ENCODE data around the gene FCHSD2. TPM values are rescaled to one million over a fixed set of nuclear protein-coding genes. Genes with fewer than 3 reads are reported as not detected.

The FCHSD2 gene
- total and polyA plus RNA-seq, 2 of the 13 experiments (the other 11 are each of a cell fraction or from before 2014, with no cell fraction given) = 20.5 to 24.8 TPM

DNA sequence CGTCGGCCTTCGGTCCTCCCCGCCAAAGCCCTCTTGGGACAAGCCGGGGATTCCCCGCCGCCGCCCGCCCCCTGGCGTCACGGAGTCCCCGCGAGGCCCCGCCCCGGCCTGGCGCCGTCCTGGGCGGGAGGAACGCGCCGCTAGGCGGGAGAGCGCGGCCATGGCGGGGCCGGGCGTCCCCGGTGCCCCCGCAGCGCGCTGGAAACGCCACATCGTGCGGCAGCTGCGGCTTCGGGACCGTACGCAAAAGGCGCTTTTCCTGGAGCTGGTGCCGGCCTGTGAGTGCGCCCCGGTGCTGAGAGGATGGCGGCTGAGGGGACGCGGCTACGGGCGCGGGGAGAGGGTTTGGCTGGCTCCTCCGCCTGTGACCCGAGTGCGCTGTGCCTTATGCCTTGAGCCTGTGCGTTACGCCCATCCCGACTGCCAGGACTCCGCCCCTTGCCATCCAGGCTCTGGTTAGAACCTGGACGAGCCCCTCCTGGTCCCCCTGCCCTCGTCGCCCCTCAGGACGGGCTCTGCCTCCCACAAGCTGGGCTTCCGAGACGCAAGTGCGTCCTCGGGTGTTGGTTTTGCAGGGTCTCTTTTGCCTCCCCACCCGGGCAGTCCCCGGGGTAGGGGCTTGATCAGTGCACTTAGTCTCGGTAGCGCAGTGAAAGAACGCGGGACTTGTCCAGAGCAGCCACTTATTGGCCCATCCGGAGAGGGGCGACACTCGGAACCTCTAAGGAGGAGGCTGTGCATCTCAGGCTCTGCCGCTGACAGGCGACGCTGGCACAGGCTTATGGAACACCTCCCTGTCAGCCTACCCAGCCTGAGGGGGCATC, 327.6 kb downstream of the FCHSD2 start, which contains the start of gene ATG16L2 (continued):
- TF ChIP-seq, protein P1, sequence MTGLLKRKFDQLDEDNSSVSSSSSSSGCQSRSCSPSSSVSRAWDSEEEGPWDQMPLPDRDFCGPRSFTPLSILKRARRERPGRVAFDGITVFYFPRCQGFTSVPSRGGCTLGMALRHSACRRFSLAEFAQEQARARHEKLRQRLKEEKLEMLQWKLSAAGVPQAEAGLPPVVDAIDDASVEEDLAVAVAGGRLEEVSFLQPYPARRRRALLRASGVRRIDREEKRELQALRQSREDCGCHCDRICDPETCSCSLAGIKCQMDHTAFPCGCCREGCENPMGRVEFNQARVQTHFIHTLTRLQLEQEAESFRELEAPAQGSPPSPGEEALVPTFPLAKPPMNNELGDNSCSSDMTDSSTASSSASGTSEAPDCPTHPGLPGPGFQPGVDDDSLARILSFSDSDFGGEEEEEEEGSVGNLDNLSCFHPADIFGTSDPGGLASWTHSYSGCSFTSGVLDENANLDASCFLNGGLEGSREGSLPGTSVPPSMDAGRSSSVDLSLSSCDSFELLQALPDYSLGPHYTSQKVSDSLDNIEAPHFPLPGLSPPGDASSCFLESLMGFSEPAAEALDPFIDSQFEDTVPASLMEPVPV (CRISPR knock-in tag; IDR thresholded peaks at IDR 0.05) = peak; percentile 36; the same call in 1 of the 2 replicates
- TF ChIP-seq ATF1 (CRISPR knock-in tag; IDR thresholded peaks at IDR 0.05) (no peak), YY1 (IDR thresholded peaks at IDR 0.05; ENCODE audit: insufficient read depth, insufficient replicate concordance, low read depth, low read length) (peak; percentile 90), KDM6A (CRISPR knock-in tag; IDR thresholded peaks at IDR 0.05; ENCODE audit: low read depth) (no peak), PHF20 (CRISPR knock-in tag; IDR thresholded peaks at IDR 0.05) (peak; percentile 27; the same call in 1 of the 2 replicates), HDAC1 (CRISPR knock-in tag; IDR thresholded peaks at IDR 0.05) (peak; percentile 39; the same call in 1 of the 2 replicates), ZNF296 (CRISPR knock-in tag; conservative IDR thresholded peaks at IDR 0.05) (no peak), MEIS1 (CRISPR knock-in tag; IDR thresholded peaks at IDR 0.05; ENCODE audit: borderline replicate concordance) (no peak), ZNF891 (CRISPR knock-in tag; IDR thresholded peaks at IDR 0.05) (0 out of 2 replicates have a peak, but pooled peaks have one; percentile 18), TAF1 (CRISPR knock-in tag; IDR thresholded peaks at IDR 0.05) (peak; percentile 42; the same call in 1 of the 2 replicates), HOXA3 (CRISPR knock-in tag; IDR thresholded peaks at IDR 0.05) (peak; percentile 31; the same call in 1 of the 2 replicates), ZFX (CRISPR knock-in tag; IDR thresholded peaks at IDR 0.05; ENCODE audit: low read depth) (peak; percentile 17; the same call in 1 of the 2 replicates), ZNF276 (CRISPR knock-in tag; IDR thresholded peaks at IDR 0.05; ENCODE audit: low read depth) (peak; percentile 59; the same call in 1 of the 2 replicates), MTF1 (CRISPR knock-in tag; IDR thresholded peaks at IDR 0.05) (no peak), ZNF205 (CRISPR knock-in tag; IDR thresholded peaks at IDR 0.05) (no peak), NCOA2 (CRISPR knock-in tag; IDR thresholded peaks at IDR 0.05) (no peak), U2AF1 (optimal IDR thresholded peaks at IDR 0.05; ENCODE audit: low read depth, low read length) (no peak), ZNF788 (CRISPR knock-in tag; IDR thresholded peaks at IDR 0.05; ENCODE audit: borderline replicate concordance) (peak; percentile 70; the same call in 1 of the 2 replicates), NAIF1 (CRISPR knock-in tag; IDR thresholded peaks at IDR 0.05; ENCODE audit: borderline replicate concordance) (peak; percentile 40; the same call in 1 of the 2 replicates), KLF16 (CRISPR knock-in tag; IDR thresholded peaks at IDR 0.05) (no peak), PHF5A (CRISPR knock-in tag; IDR thresholded peaks at IDR 0.05; ENCODE audit: low read depth, unreplicated experiment) (no peak)
- TF ChIP-seq, protein P2, sequence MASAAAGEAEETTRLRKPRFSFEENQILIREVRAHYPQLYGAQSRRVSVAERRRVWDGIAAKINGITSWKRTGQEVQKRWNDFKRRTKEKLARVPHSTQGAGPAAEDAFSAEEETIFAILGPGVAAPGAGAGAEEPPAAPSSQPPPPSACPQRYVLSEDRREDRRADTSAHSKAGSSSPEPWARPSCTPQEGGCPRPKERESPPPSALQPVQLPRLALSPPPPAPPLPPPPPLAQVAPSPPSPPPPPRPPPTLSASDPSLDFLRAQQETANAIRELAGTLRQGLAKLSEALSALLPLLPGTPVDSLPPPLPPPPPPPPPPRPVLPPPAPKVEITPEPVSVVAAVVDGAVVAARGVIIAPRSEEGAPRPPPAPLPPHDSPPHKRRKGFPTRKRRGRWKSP (CRISPR knock-in tag; IDR thresholded peaks at IDR 0.05) = peak; percentile 60; the same call in 1 of the 2 replicates
- TF ChIP-seq, protein P3, sequence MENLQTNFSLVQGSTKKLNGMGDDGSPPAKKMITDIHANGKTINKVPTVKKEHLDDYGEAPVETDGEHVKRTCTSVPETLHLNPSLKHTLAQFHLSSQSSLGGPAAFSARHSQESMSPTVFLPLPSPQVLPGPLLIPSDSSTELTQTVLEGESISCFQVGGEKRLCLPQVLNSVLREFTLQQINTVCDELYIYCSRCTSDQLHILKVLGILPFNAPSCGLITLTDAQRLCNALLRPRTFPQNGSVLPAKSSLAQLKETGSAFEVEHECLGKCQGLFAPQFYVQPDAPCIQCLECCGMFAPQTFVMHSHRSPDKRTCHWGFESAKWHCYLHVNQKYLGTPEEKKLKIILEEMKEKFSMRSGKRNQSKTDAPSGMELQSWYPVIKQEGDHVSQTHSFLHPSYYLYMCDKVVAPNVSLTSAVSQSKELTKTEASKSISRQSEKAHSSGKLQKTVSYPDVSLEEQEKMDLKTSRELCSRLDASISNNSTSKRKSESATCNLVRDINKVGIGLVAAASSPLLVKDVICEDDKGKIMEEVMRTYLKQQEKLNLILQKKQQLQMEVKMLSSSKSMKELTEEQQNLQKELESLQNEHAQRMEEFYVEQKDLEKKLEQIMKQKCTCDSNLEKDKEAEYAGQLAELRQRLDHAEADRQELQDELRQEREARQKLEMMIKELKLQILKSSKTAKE (CRISPR knock-in tag; IDR thresholded peaks at IDR 0.05; ENCODE audit: borderline replicate concordance) = no peak
